Ovary (tissue), 3 donors: Measurements from ENCODE around the gene ZMIZ1.

Experiments
- CTCF ChIP-seq, 3 donors: fragments of 450-650 bp in 2 of 3; fragments of 200-600 bp in 1 of 3; IDR thresholded peaks; one replicate each; pipeline versions ENCODE4 v1.5.1 to v1.8.0; 2016 to 2022; ENCODE audit warnings: antibody characterized with exemption in 3 of 3, mild to moderate bottlenecking in 1 of 3
- EP300 ChIP-seq: sonication (generic); formaldehyde crosslinking; IDR thresholded peaks from one replicate; pipeline ENCODE4 v1.6.1; 2017; ENCODE audit warnings: antibody characterized with exemption
- POLR2A ChIP-seq: fragments of 450-650 bp; IDR thresholded peaks from one replicate; pipeline ENCODE4 v1.6.1; 2017; ENCODE audit warnings: antibody characterized with exemption, mild to moderate bottlenecking, moderate library complexity
- donor health status: DM: no; HTN: no; CAD: no.

GRCh38 chr10:79028056-79028430 lies 40.7 kb upstream of the ZMIZ1 start:
- TF ChIP-seq CTCF (IDR thresholded peaks at IDR 0.05) (no peak), EP300 (no peak), POLR2A (no peak)
